ENCODE measurements around the gene HBE1. TPM values are rescaled to one million over a fixed set of nuclear protein-coding genes. Genes with fewer than 3 reads are reported as not detected.

Gene HBE1
- total RNA-seq: not detected in 2 replicates

DNA sequence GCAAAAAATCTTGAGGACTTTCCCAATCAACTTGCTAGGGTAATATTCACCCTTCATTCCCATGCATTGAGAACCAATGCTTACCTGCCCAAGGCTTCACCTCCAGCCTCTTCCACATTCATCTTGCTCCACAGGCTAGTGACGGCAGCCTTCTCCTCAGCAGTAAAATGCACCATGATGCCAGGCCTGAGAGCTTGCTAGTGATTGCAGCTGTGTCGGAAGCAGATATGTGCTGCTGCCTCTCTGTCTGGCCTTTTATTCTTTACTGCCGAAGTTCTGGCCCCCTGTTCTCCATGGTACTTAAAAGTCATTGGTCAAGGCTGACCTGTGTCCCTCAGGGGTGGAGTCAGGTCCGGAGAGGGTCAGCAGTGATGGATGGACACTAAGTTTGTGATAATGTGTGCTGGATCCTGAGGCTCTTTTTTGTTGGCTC is at the start of gene HBE1:
HBE1 (minus strand) TSS at position 231 of the 433 bp plus-strand sequence; CDS start at position 176, 55 bp downstream.

GRCh38 chr11:5301846-5302245 is 32.1 kb upstream of the HBE1 start, which contains the start of gene OR51B4:
Gene OR51B4 (minus strand): TSS chr11:5301946. CDS start chr11:5301946, 0 bp downstream.

DNA sequence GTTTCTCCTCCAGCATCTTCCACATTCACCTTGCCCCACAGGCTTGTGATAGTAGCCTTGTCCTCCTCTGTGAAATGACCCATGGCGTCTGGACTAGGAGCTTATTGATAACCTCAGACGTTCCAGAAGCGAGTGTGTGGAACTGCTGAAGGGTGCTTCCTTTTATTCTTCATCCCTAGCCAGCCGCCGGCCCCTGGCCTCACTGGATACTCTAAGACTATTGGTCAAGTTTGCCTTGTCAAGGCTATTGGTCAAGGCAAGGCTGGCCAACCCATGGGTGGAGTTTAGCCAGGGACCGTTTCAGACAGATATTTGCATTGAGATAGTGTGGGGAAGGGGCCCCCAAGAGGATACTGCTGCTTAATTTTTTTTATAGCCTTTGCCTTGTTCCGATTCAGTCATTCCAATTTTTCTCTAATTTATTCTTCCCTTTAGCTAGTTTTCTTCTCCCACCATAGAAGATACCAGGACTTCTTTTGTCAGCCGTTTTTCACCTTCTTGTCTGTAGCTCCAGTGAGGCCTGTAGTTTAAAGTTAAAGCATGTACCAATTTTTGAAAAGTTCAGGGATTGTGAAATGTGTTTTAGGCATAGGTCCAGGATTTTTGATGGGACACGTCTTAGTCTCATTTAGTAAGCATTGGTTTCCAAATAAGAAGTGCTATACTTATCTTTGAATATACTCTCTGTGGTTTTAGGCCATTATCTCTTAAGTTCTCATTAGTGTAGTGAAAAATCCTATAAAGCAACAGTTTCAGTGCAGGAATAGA is 14.9 kb downstream of the HBE1 start, which contains the start of gene HBG2:
HBG2 (minus strand) TSS at position 136 of the 768 bp plus-strand sequence; CDS start at position 83, 53 bp downstream.

DNA sequence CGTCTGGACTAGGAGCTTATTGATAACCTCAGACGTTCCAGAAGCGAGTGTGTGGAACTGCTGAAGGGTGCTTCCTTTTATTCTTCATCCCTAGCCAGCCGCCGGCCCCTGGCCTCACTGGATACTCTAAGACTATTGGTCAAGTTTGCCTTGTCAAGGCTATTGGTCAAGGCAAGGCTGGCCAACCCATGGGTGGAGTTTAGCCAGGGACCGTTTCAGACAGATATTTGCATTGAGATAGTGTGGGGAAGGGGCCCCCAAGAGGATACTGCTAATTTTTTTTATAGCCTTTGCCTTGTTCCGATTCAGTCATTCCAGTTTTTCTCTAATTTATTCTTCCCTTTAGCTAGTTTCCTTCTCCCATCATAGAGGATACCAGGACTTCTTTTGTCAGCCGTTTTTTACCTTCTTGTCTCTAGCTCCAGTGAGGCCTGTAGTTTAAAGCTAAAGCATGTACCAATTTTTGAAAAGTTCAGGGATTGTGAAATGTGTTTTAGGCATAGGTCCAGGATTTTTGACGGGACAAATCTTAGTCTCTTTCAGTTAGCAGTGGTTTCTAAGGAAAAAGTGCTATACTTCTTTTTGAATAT is 19.8 kb downstream of the HBE1 start, which contains the start of gene HBG1:
HBG1 (minus strand) TSS at position 51 of the 590 bp plus-strand sequence. CDS start 53 bp downstream, outside the sequence.

GRCh38 chr11:5234381-5234834 is 35.3 kb downstream of the HBE1 start, which contains the start of gene HBD:
Gene HBD (minus strand): TSS chr11:5234483. CDS start chr11:5234433, 50 bp downstream.

DNA sequence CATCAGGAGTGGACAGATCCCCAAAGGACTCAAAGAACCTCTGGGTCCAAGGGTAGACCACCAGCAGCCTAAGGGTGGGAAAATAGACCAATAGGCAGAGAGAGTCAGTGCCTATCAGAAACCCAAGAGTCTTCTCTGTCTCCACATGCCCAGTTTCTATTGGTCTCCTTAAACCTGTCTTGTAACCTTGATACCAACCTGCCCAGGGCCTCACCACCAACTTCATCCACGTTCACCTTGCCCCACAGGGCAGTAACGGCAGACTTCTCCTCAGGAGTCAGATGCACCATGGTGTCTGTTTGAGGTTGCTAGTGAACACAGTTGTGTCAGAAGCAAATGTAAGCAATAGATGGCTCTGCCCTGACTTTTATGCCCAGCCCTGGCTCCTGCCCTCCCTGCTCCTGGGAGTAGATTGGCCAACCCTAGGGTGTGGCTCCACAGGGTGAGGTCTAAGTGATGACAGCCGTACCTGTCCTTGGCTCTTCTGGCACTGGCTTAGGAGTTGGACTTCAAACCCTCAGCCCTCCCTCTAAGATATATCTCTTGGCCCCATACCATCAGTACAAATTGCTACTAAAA is 42.9 kb downstream of the HBE1 start, which contains the start of gene HBB:
HBB (minus strand) TSS at position 340 of the 579 bp plus-strand sequence; CDS start at position 290, 50 bp downstream.

Other genes with a start within 250 kb of the HBE1 start
- gene OR52J3, start 223.4 kb downstream of the HBE1 start, total RNA-seq: not detected in 2 replicates
- not detected in 2 replicates for gene OR52E2, start 210.3 kb downstream of the HBE1 start, total RNA-seq
- not detected in 2 replicates for gene OR52E1, start 200.4 kb downstream of the HBE1 start, total RNA-seq
- gene OR52A5, start 131.6 kb downstream of the HBE1 start, total RNA-seq: not detected in 2 replicates
- not detected in 2 replicates for gene OR52A1, start 115.2 kb downstream of the HBE1 start, total RNA-seq
- gene OR51V1, start 69.3 kb downstream of the HBE1 start, total RNA-seq: not detected in 2 replicates
- gene HBB, start 42.9 kb downstream of the HBE1 start, total RNA-seq: not detected in 2 replicates
- gene HBD, start 35.5 kb downstream of the HBE1 start, total RNA-seq: not detected in 2 replicates
- gene HBG1, start 20.1 kb downstream of the HBE1 start, total RNA-seq: not detected in 2 replicates
- not detected in 2 replicates for gene HBG2, start 15.2 kb downstream of the HBE1 start, total RNA-seq
- gene OR51B4, start 32.0 kb upstream of the HBE1 start, total RNA-seq: not detected in 2 replicates
- not detected in 2 replicates for gene OR51B2, start 54.4 kb upstream of the HBE1 start, total RNA-seq
- gene OR51B5, start 73.6 kb upstream of the HBE1 start, total RNA-seq: not detected in 2 replicates
- gene OR51B6, start 81.6 kb upstream of the HBE1 start, total RNA-seq: not detected in 2 replicates
- not detected in 2 replicates for gene OR51M1, start 113.9 kb upstream of the HBE1 start, total RNA-seq
- not detected in 2 replicates for gene OR51Q1, start 152.2 kb upstream of the HBE1 start, total RNA-seq
- not detected in 2 replicates for gene OR51I1, start 171.6 kb upstream of the HBE1 start, total RNA-seq
- not detected in 2 replicates for gene OR51I2, start 179.4 kb upstream of the HBE1 start, total RNA-seq
- not detected in 2 replicates for gene OR52D1, start 218.7 kb upstream of the HBE1 start, total RNA-seq
- gene UBQLN3, start 240.0 kb upstream of the HBE1 start, total RNA-seq: not detected in 2 replicates
- gene UBQLNL, start 246.8 kb upstream of the HBE1 start, total RNA-seq: not detected in 2 replicates

Measured in epithelial cell of umbilical artery (primary cell).